ENCODE results near the gene NFIA.

The NFIA gene

GRCh38 chr1:61400997-61401396 is 318.6 kb downstream of the NFIA start:
- no peaks in the 10 kb centered on the region for H3K36me3 ChIP-seq (ENCODE audit: control insufficient read depth, insufficient read depth, low read length)
- WGBS, 2 experiments = 92 to 95% methylated on average over 3 of the region's 3 CpGs
- H3K4me3 ChIP-seq (ENCODE audit: insufficient read depth, low read depth, low read length) = no peak overlapping the region
- H3K9me3 ChIP-seq (ENCODE audit: control insufficient read depth, low read length) = no peaks in the 10 kb centered on the region
- H3K4me1 ChIP-seq (ENCODE audit: control insufficient read depth, insufficient read depth, low read length) = no peaks in the 10 kb centered on the region
- no peak overlapping the region for H3K27ac ChIP-seq (ENCODE audit: insufficient read depth, low read depth, low read length, poor library complexity, severe bottlenecking)
- H3K27me3 ChIP-seq (ENCODE audit: control insufficient read depth, insufficient read depth, low read length, poor library complexity, severe bottlenecking) = no peaks in the 10 kb centered on the region

GRCh38 chr1:61403679-61404596 is 321.6 kb downstream of the NFIA start:
- 87 to 92% methylated on average over 11 to 12 of the region's 12 CpGs for WGBS, 2 experiments
- H3K36me3 ChIP-seq (ENCODE audit: control insufficient read depth, insufficient read depth, low read length) = no peaks in the 10 kb centered on the region
- no peak overlapping the region for H3K27ac ChIP-seq (ENCODE audit: insufficient read depth, low read depth, low read length, poor library complexity, severe bottlenecking)

GRCh38 chr1:61404597-61405376 is 322.4 kb downstream of the NFIA start:
- Histone ChIP-seq H3K27me3 (ENCODE audit: control insufficient read depth, insufficient read depth, low read length, poor library complexity, severe bottlenecking) (no peaks in the 10 kb centered on the region), H3K9me3 (ENCODE audit: control insufficient read depth, low read length) (no peaks in the 10 kb centered on the region), H3K4me1 (ENCODE audit: control insufficient read depth, insufficient read depth, low read length) (no peaks in the 10 kb centered on the region), H3K36me3 (ENCODE audit: control insufficient read depth, insufficient read depth, low read length) (no peaks in the 10 kb centered on the region), H3K4me3 (ENCODE audit: insufficient read depth, low read depth, low read length) (no peak overlapping the region), H3K27ac (ENCODE audit: insufficient read depth, low read depth, low read length, poor library complexity, severe bottlenecking) (no peak overlapping the region)
- 61 to 93% methylated on average over 3 to 4 of the region's 4 CpGs for WGBS, 2 experiments

More at GRCh38 chr1:61403679-61404596, 321.6 kb downstream of the NFIA start:
- no peaks in the 10 kb centered on the region for H3K4me1 ChIP-seq (ENCODE audit: control insufficient read depth, insufficient read depth, low read length)
- no peaks in the 10 kb centered on the region for H3K9me3 ChIP-seq (ENCODE audit: control insufficient read depth, low read length)
- no peak overlapping the region for H3K4me3 ChIP-seq (ENCODE audit: insufficient read depth, low read depth, low read length)
- H3K27me3 ChIP-seq (ENCODE audit: control insufficient read depth, insufficient read depth, low read length, poor library complexity, severe bottlenecking) = no peaks in the 10 kb centered on the region

- no peaks in the 10 kb centered on the region for H3K9me3 ChIP-seq (ENCODE audit: control insufficient read depth, low read length)
- H3K4me3 ChIP-seq (ENCODE audit: insufficient read depth, low read depth, low read length) = no peak overlapping the region
- WGBS, 2 experiments = 94 to 96% methylated on average over 10 of the region's 10 CpGs
- H3K27me3 ChIP-seq (ENCODE audit: control insufficient read depth, insufficient read depth, low read length, poor library complexity, severe bottlenecking) = no peaks in the 10 kb centered on the region
- no peaks in the 10 kb centered on the region for H3K36me3 ChIP-seq (ENCODE audit: control insufficient read depth, insufficient read depth, low read length)
- H3K4me1 ChIP-seq (ENCODE audit: control insufficient read depth, insufficient read depth, low read length) = no peaks in the 10 kb centered on the region
- H3K27ac ChIP-seq (ENCODE audit: insufficient read depth, low read depth, low read length, poor library complexity, severe bottlenecking) = no peak overlapping the region
Observed at GRCh38 chr1:61406467-61406866, 324.1 kb downstream of the NFIA start.

- Histone ChIP-seq H3K4me3 (ENCODE audit: insufficient read depth, low read depth, low read length) (no peak overlapping the region), H3K27ac (ENCODE audit: insufficient read depth, low read depth, low read length, poor library complexity, severe bottlenecking) (no peak overlapping the region), H3K36me3 (ENCODE audit: control insufficient read depth, insufficient read depth, low read length) (no peaks in the 10 kb centered on the region), H3K9me3 (ENCODE audit: control insufficient read depth, low read length) (no peaks in the 10 kb centered on the region), H3K27me3 (ENCODE audit: control insufficient read depth, insufficient read depth, low read length, poor library complexity, severe bottlenecking) (no peaks in the 10 kb centered on the region), H3K4me1 (ENCODE audit: control insufficient read depth, insufficient read depth, low read length) (no peaks in the 10 kb centered on the region)
- WGBS, 2 experiments = 88 to 92% methylated on average over 1 of the region's 1 CpG
Observed at GRCh38 chr1:61412601-61413000, 330.2 kb downstream of the NFIA start.

GRCh38 chr1:61419196-61419595 is 336.8 kb downstream of the NFIA start:
- Histone ChIP-seq H3K27ac (ENCODE audit: insufficient read depth, low read depth, low read length, poor library complexity, severe bottlenecking) (no peak overlapping the region), H3K9me3 (ENCODE audit: control insufficient read depth, low read length) (no peaks in the 10 kb centered on the region), H3K27me3 (ENCODE audit: control insufficient read depth, insufficient read depth, low read length, poor library complexity, severe bottlenecking) (no peaks in the 10 kb centered on the region), H3K36me3 (ENCODE audit: control insufficient read depth, insufficient read depth, low read length) (no peaks in the 10 kb centered on the region), H3K4me3 (ENCODE audit: insufficient read depth, low read depth, low read length) (no peak overlapping the region), H3K4me1 (ENCODE audit: control insufficient read depth, insufficient read depth, low read length) (peaks cover 4% of the 10 kb centered on the region)
- 90% methylated on average over 4 of the region's 4 CpGs for WGBS, 2 experiments

- no peak overlapping the region for H3K4me3 ChIP-seq (ENCODE audit: insufficient read depth, low read depth, low read length)
- H3K27ac ChIP-seq (ENCODE audit: insufficient read depth, low read depth, low read length, poor library complexity, severe bottlenecking) = no peak overlapping the region
- no peaks in the 10 kb centered on the region for H3K27me3 ChIP-seq (ENCODE audit: control insufficient read depth, insufficient read depth, low read length, poor library complexity, severe bottlenecking)
- no peaks in the 10 kb centered on the region for H3K36me3 ChIP-seq (ENCODE audit: control insufficient read depth, insufficient read depth, low read length)
- peaks cover 4% of the 10 kb centered on the region for H3K4me1 ChIP-seq (ENCODE audit: control insufficient read depth, insufficient read depth, low read length)
- 81 to 100% methylated on average over 2 to 5 of the region's 5 CpGs for WGBS, 2 experiments
- no peaks in the 10 kb centered on the region for H3K9me3 ChIP-seq (ENCODE audit: control insufficient read depth, low read length)
Observed at GRCh38 chr1:61419657-61420056, 337.3 kb downstream of the NFIA start.

- 73 to 76% methylated on average over 2 to 3 of the region's 3 CpGs for WGBS, 2 experiments
- Histone ChIP-seq H3K4me3 (ENCODE audit: insufficient read depth, low read depth, low read length) (no peak overlapping the region), H3K9me3 (ENCODE audit: control insufficient read depth, low read length) (no peaks in the 10 kb centered on the region), H3K27ac (ENCODE audit: insufficient read depth, low read depth, low read length, poor library complexity, severe bottlenecking) (no peak overlapping the region), H3K4me1 (ENCODE audit: control insufficient read depth, insufficient read depth, low read length) (peaks cover 4% of the 10 kb centered on the region), H3K36me3 (ENCODE audit: control insufficient read depth, insufficient read depth, low read length) (no peaks in the 10 kb centered on the region), H3K27me3 (ENCODE audit: control insufficient read depth, insufficient read depth, low read length, poor library complexity, severe bottlenecking) (no peaks in the 10 kb centered on the region)
Observed at GRCh38 chr1:61420243-61420642, 337.9 kb downstream of the NFIA start.

- no peaks in the 10 kb centered on the region for H3K9me3 ChIP-seq (ENCODE audit: control insufficient read depth, low read length)
- no peak overlapping the region for H3K27ac ChIP-seq (ENCODE audit: insufficient read depth, low read depth, low read length, poor library complexity, severe bottlenecking)
- no peaks in the 10 kb centered on the region for H3K27me3 ChIP-seq (ENCODE audit: control insufficient read depth, insufficient read depth, low read length, poor library complexity, severe bottlenecking)
- H3K36me3 ChIP-seq (ENCODE audit: control insufficient read depth, insufficient read depth, low read length) = no peaks in the 10 kb centered on the region
- WGBS, 2 experiments = 90 to 91% methylated on average over 13 to 14 of the region's 14 CpGs
- H3K4me1 ChIP-seq (ENCODE audit: control insufficient read depth, insufficient read depth, low read length) = peaks cover 4% of the 10 kb centered on the region
- H3K4me3 ChIP-seq (ENCODE audit: insufficient read depth, low read depth, low read length) = no peak overlapping the region
Observed at GRCh38 chr1:61420909-61421835, 338.8 kb downstream of the NFIA start.

Data from ectodermal cell (in vitro differentiated cells).